Muscle of leg (tissue), 11 donors: ENCODE measurements around the gene CSTA. TPM values are rescaled to one million over a fixed set of nuclear protein-coding genes. Genes with fewer than 3 reads are reported as not detected.

Experiments
- DNase-seq: peaks from one replicate; pipeline ENCODE4 v3.0.0; 2013
- H3K27ac ChIP-seq: one replicate; pipeline ENCODE4 v1.5.1; 2013; ENCODE audit warnings: mild to moderate bottlenecking, low read length, control low read depth
- H3K27me3 ChIP-seq: one replicate; pipeline ENCODE4 v1.6.1; 2013; ENCODE audit warnings: low read length; ENCODE audit not compliant: control insufficient read depth, insufficient read depth
- H3K36me3 ChIP-seq: one replicate; pipeline ENCODE4 v1.6.1; 2013; ENCODE audit warnings: low read length; ENCODE audit not compliant: control insufficient read depth, insufficient read depth
- H3K4me1 ChIP-seq: one replicate; pipeline ENCODE4 v1.6.1; 2013; ENCODE audit warnings: low read length; ENCODE audit not compliant: control insufficient read depth, insufficient read depth
- H3K4me3 ChIP-seq: one replicate; pipeline ENCODE4 v1.5.1; 2013; ENCODE audit warnings: low read length, control low read depth
- H3K9me3 ChIP-seq: replicated peaks from 2 replicates; pipeline ENCODE4 v1.6.1; 2013; ENCODE audit warnings: low read depth, low read length; ENCODE audit not compliant: control insufficient read depth
- WGBS: methylation state at CpG from one replicate; pipeline ENCODE4 v1.1.5; 2013; ENCODE audit warnings: missing lambda C conversion rate; ENCODE audit not compliant: insufficient coverage; 5-methylcytosine and 5-hydroxymethylcytosine counted together
- polyA plus RNA-seq, 8 donors: library from polyadenylated mRNA; unstranded; fragments of 120-200 nt; gene quantifications; one replicate each; pipeline versions ENCODE4 v1.2.1 to v1.2.3, GENCODE V29; 2013; ENCODE audit warnings: inconsistent platforms in 1 of 8, low replicate concordance in 1 of 8; ENCODE audit not compliant: insufficient read length in 8 of 8, insufficient read depth in 1 of 8
- total RNA-seq: library from RNA; stranded (reverse); fragments of 120-200 nt; gene quantifications from one replicate; pipeline ENCODE4 v1.2.4, GENCODE V29; 2013

CSTA gene
- total and polyA plus RNA-seq, 9 donors = 0.22 to 4.9 (median 0.68) TPM

DNA sequence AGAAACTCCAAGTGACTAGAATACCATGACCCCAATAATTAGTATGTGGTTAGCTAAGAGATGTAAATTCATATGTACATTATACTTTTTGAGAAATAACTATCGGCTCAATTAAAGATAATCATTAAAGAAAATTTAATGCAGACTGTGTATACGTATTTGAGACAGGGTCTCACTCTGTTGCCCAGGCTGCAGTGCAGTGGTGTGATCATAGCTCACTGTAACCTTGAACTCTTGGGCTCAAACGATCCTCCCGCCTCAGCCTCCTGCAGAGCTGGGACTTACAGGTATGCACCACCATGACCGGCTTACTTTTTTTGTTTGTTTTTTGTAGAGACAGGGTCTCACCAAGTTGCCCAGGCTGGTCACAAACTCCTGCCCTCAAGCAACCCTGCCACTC lies 8.7 kb upstream of the CSTA start:
- Histone ChIP-seq H3K27ac (no peak overlapping the region), H3K9me3 (no peaks in the 10 kb centered on the region), H3K4me3 (no peak overlapping the region), H3K4me1 (no peaks in the 10 kb centered on the region), H3K36me3 (no peaks in the 10 kb centered on the region), H3K27me3 (peaks cover 2% of the 10 kb centered on the region)
- WGBS = 80% methylated on average over 1 of the region's 5 CpGs
- no peak for DNase-seq

DNA sequence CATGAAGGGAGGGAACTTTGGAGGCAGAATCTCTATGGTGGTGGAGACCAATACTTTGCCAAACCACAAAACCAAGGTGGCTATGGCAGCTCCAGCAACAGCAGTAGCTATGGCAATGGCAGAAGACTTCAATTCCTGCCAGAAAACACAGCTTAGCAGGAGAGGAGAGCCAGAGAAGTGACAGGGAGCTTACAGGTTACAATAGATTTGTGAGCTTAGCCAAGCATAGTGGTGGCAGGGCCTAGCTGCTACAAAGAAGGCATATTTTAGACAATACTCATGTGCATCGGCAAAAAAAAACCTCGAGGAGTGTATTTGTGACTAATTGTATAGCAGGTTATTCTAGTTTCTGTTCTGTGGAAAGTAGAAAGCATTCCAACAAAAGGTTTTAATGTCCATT lies 6.4 kb upstream of the CSTA start:
- Histone ChIP-seq H3K9me3 (no peaks in the 10 kb centered on the region), H3K27me3 (peaks cover 2% of the 10 kb centered on the region), H3K4me1 (no peaks in the 10 kb centered on the region), H3K36me3 (no peaks in the 10 kb centered on the region), H3K27ac (no peak overlapping the region), H3K4me3 (no peak overlapping the region)
- no CpG with 5 or more reads among the region's 2 CpGs for WGBS
- no peak for DNase-seq

DNA sequence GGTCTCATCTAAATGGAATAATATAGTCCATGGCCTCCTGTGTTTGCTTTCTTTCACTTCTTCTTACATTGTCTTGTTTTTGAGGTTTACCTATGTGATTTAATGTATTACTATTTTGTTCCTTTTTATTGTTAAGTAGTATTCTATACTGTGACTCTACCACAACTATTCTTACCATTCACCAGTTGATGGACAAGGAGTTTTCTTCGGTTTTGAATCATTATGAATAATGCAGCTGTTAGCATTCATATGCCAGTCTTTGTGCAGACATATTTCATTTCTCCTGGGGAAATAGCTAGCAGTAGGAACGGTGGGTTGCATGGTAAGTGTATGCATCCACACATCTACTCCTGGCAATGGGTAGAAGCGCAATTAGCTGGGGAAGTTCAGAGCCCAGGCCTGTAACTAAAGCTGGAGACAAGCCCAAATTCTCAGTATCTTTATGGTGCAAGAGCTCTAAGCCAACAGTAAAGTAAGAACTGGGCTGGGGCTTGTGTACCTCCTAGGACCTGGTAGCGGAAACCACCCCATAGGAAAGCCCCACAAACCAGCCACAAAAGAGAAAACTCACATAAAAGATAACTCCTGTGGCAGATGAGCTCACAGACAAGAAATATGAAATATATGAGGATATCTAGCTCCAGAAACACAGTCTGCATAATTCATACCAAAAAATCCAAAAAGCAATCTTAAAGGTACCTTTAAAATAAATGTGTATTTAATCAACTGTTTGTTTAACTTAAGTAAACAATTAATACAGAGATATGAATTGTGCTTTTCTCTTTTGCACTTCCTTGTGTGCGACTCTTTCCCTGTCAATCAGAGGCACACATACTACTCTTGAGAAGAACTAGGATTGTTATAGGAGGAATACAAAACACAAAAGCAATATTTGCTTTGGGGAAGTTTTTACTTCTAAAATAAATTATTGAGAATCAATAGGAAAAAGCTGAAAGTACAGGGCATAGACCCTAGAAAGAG lies 2.7 kb upstream of the CSTA start:
- no peaks in the 10 kb centered on the region for H3K9me3 ChIP-seq
- H3K27ac ChIP-seq = no peak overlapping the region
- H3K4me3 ChIP-seq = no peak overlapping the region
- no peaks in the 10 kb centered on the region for H3K4me1 ChIP-seq
- no peaks in the 10 kb centered on the region for H3K36me3 ChIP-seq
- 86% methylated on average over 1 of the region's 5 CpGs for WGBS
- DNase-seq = no peak
- H3K27me3 ChIP-seq = no peaks in the 10 kb centered on the region

DNA sequence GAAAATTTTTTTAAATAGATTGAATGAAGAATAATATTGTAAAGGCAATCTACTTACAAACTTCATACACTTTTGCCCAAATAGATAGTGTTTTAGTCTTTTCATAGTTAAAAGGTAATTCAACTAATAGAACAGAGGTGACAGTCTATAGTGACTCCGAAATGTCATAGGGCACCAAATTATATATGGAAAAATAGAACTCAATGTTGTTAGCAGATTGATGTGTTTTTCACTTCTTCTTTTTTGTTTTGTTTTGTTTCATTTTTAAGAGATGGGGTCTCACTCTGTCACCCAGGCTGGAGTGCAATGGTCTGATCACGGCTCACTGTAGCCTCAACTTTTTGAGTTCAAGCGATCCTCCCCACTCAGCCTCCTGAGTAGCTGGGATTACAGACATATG lies 721 bp downstream of the CSTA start:
- WGBS = no CpG with 5 or more reads among the region's 3 CpGs
- DNase-seq = no peak
- Histone ChIP-seq H3K9me3 (no peaks in the 10 kb centered on the region), H3K4me1 (no peaks in the 10 kb centered on the region), H3K36me3 (no peaks in the 10 kb centered on the region), H3K27me3 (no peaks in the 10 kb centered on the region), H3K4me3 (no peak overlapping the region), H3K27ac (no peak overlapping the region)

DNA sequence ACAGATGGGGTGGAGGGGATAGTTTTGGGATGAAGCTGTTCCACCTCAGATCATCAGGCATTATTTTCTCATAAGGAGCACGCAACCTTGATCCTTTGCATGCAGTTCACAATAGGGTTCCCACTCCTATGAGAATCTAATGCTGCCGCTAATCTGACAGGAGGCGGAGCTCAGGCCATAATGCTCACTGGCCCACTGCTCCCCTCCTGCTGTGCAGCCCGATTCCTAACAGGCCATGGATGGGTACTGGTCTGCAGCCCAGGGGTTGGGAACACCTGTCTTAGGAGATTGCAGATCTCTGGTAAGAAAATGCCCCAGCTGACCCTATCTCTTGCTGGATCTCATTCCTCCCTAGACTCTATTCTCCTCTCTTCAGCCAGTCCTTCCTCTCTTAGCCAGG lies 6.8 kb downstream of the CSTA start:
- no peak for DNase-seq
- Histone ChIP-seq H3K4me3 (no peak overlapping the region), H3K27me3 (no peaks in the 10 kb centered on the region), H3K27ac (no peak overlapping the region), H3K4me1 (no peaks in the 10 kb centered on the region), H3K36me3 (no peaks in the 10 kb centered on the region), H3K9me3 (no peaks in the 10 kb centered on the region)
- WGBS = 83% methylated on average over 3 of the region's 4 CpGs

DNA sequence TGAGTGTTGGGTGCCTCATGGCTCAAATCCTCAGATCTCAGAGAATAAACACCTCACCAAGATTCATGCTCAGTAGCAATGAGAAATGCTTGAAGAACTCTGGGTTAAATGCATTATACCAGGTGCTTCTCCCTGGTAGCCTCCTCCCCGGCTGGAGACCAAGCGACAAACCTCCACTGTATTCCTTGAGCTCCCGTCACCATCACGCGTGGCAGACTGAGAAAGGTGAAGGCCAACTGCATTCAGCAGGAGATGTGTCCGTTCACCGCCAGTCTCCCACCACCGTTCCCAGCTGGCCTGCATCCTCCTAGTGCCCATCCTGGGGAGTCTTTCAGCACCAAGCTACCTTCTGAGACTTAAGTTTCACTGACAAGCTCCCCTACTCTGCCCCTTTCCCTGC lies 7.5 kb downstream of the CSTA start:
- DNase-seq = no peak
- no peak overlapping the region for H3K4me3 ChIP-seq
- 85% methylated on average over 8 of the region's 8 CpGs for WGBS
- no peaks in the 10 kb centered on the region for H3K36me3 ChIP-seq
- H3K4me1 ChIP-seq = no peaks in the 10 kb centered on the region
- H3K27ac ChIP-seq = no peak overlapping the region
- no peaks in the 10 kb centered on the region for H3K27me3 ChIP-seq
- no peaks in the 10 kb centered on the region for H3K9me3 ChIP-seq

DNA sequence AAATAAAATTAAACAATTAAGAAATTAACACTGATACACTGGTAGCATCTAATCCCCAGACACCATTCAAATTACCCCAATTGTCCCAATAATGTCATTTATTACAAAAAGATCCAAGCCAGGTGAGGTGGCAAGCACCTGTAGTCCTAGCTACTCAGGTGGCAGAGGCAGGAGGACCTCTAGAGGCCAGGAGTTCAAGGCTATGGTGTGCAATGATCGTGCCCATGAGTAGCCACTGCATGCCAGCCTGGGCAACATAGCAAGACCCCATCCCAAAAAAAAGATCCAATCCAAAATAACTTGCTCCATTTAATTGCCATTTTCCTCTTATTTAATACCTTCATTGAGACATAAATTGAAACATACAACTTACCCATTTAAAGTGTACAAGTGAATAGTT lies 17.8 kb downstream of the CSTA start:
- Histone ChIP-seq H3K27me3 (no peaks in the 10 kb centered on the region), H3K4me1 (no peaks in the 10 kb centered on the region), H3K36me3 (no peaks in the 10 kb centered on the region), H3K4me3 (no peak overlapping the region), H3K27ac (no peak overlapping the region), H3K9me3 (no peaks in the 10 kb centered on the region)
- WGBS = no CpG with 5 or more reads among the region's 1 CpG
- no peak for DNase-seq

DNA sequence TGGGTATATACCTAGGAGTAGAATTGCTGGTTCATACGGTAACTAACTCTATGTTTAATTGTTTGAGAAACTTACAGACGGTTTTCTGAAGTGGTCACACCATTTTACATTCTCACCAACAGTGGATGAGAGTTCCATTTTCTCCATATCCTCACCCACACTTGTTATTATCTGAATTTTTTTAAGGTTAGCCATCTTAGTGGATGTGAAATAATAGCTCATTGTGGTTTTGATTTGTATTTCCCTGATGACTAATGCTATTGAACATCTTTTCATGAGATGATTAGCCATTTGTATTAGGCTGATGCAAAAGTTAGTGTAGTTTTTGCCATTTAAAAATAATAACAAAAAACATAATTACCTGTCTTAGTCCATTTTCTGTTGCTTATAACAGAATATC lies 18.6 kb downstream of the CSTA start:
- no CpG with 5 or more reads among the region's 2 CpGs for WGBS
- H3K36me3 ChIP-seq = no peaks in the 10 kb centered on the region
- no peak overlapping the region for H3K27ac ChIP-seq
- no peaks in the 10 kb centered on the region for H3K9me3 ChIP-seq
- H3K4me1 ChIP-seq = no peaks in the 10 kb centered on the region
- no peak for DNase-seq
- H3K4me3 ChIP-seq = no peak overlapping the region
- H3K27me3 ChIP-seq = no peaks in the 10 kb centered on the region

DNA sequence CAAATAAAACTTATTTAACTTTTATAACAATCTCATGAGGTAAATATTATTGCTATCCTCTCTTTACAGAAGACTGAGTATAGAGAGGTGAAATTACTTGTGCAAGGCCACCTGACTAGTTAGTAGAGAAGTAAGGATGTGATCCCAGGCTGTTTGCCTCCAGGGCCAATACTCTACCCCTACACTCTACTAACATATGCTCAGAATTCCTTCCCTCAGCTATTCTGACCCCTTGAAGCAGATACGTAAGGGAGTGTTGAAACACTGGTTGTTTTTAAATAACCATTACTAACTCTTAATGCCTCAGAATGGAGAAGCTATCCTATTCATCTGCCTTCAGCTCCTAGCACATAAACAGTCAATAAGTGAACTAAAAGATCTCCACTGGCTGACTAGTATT lies 24.1 kb downstream of the CSTA start:
- Histone ChIP-seq H3K9me3 (no peaks in the 10 kb centered on the region), H3K36me3 (no peaks in the 10 kb centered on the region), H3K4me3 (no peak overlapping the region), H3K27ac (no peak overlapping the region), H3K27me3 (no peaks in the 10 kb centered on the region), H3K4me1 (peaks cover 6% of the 10 kb centered on the region)
- no peak for DNase-seq
- no CpG with 5 or more reads among the region's 1 CpG for WGBS

DNA sequence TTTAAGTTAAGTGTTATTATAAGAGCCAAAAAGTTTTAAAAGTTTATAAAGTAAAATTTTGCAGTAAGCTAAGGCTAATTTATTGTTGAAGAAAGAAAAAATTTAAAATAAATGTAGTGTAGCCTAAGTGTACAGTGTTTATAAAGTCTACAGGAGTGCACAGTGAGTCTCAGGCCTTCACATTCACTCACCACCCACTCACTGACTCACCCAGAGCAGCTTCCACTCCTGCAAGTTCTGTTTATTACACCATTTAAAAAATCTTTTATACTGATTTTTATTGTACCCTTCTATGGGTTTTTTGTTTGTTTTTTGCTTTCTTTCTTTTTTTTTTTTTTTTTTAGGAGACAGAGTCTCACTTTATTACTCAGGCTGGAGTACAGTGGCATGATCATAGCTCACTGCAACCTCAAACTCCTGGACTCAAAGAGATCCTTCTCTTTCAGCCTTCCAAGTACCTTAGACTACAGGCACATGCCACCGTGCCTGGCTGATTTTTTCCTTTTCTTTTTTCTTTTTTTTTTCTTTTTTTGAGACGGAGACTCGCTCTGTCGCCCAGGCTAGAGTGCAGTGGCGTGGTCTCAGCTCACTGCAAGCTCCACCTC lies 25.9 kb downstream of the CSTA start:
- Histone ChIP-seq H3K27me3 (no peaks in the 10 kb centered on the region), H3K36me3 (no peaks in the 10 kb centered on the region), H3K4me1 (peaks cover 6% of the 10 kb centered on the region), H3K9me3 (no peaks in the 10 kb centered on the region), H3K27ac (no peak overlapping the region), H3K4me3 (no peak overlapping the region)
- no peak for DNase-seq
- 86% methylated on average over 3 of the region's 5 CpGs for WGBS
